Stimulated activated CD8-positive, alpha-beta memory T cell treated with anti-CD3 and anti-CD28 coated beads, Interleukin-12 subunit alpha, Interleukin-12 subunit beta, amount 100 ng/mL, for 4 hours (primary cell): ENCODE results near the gene TXNDC11.

ENCODE experiments used
- DNase-seq: peaks from one replicate; pipeline ENCODE4 v3.0.0-alpha.2; 2020; ENCODE audit warnings: low read depth

The TXNDC11 gene

DNA sequence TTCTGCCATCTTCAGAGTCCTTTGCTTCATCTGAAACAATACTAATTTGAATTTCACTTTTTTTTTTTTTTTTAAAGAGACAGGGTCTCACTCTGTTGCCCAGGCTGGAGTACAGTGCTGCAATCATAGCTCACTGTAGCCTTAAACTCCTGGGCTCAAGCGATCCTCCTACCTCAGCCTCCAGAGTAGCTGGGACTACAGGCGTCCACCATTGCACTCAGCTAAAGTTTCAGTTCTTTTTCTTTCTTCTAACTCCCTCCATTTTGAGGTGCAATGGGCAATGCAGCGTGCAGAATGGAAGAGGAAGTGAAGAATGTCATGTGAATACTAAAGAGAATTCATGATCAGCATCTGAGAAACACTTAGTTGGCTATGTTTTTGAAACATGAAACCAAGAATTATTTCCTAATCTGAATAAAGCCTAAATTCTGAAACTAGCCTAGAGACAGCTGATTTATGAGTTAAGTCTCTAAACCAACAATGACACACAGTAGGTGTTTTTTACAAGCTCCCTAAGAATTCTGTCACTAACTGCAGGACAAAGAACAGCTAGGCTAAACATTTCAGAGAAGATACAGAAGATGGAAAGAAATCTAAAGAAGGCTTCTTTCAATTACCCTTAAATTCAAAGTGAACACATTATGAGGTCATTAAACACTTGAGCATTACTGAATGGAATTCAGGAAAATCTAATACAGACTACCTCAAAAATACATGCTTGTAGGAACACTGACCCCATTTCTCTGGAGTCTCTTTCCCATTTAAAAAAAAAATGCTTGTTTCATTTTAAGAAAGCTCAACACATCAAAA, 53.4 kb downstream of the TXNDC11 start:
- no peak for DNase-seq

DNA sequence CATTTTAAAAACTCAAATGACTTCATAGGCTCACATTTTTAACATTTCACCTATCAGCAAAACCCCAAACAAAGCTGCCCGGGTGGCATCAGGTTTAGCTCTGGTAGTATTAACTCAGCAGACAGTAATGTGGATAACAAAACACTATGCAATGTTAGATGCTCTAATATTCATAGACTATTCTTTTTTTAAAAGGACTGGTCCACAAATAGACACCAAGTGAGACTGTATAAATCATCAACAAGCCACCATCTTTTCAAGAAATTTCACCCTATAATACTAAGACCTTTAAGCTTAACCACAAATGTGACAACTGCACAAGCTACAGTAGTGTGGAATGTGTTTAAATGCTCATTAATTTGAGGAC, 54.2 kb downstream of the TXNDC11 start:
- no peak for DNase-seq

DNA sequence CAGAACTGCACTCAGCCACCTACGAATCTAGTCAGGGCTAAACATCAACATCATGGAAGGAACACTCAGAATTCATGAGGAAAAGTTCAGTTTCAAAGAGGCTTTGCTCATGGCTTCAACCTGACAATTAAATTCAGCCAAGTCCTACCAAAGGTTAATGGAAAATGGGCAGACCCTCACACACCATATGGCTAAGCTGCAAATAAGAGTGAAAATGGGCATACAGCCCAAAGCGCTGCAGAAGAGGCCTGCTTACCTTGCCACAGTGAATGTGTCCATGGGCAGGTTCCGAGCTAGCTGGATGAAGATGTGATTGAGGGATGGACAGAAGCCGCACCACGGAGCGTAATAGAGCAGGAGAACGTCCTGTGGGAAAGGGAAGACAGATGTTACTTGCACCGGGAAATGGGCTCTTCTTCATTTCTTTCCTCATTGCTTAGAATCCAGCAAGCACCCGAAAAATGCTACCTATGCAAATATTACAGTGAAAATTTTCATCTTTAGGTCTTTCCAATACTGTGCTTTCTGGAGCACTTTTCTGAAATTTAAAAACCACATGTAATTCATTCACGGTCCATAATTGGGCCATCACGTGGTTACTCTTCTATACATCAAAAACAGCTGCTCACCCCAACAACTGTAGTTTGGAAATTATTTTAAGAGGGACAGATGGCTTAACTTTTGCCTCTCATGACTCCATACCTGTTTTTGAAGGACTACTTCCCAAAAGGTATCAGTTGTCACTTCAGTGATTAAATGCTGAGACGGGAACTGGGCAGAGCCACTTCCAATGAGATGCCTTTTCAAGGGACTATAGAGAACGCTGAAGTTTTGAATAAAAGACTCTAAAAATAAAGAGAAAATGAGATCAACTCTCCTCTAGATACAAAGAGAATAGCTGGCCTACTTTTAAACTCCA, 54.8 kb downstream of the TXNDC11 start:
- no peak for DNase-seq

DNA sequence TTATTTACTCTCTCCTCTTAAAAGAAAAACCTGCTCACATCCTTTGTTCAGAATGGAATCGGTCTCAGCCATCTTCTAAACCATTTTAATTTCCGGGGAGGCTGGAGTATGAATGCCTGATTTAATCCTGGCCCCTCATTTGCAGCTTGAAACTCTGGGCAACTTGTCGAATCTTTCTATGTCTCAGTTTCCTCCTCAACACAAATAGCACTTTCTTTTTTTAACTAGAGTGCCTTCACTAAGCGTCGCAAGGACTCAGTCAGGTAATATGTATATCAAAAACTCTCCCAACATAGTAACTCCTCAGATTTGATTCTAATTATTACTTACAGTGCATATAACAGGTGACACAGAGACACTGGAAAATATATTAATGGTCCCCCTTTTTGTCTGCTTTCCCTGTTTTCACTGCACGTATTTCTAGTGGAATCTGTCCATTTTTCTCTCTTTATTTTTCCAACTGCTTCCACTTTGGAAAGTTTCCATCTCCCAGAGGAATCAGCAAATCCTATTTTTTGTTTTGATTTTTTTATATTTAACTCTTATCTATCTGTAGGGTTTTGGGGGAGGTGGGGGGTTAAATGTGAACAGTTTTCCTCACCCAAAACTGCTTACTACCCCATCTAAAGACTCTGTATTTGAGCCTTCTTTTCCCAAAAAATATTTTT, 55.8 kb downstream of the TXNDC11 start:
- DNase-seq = no peak

DNA sequence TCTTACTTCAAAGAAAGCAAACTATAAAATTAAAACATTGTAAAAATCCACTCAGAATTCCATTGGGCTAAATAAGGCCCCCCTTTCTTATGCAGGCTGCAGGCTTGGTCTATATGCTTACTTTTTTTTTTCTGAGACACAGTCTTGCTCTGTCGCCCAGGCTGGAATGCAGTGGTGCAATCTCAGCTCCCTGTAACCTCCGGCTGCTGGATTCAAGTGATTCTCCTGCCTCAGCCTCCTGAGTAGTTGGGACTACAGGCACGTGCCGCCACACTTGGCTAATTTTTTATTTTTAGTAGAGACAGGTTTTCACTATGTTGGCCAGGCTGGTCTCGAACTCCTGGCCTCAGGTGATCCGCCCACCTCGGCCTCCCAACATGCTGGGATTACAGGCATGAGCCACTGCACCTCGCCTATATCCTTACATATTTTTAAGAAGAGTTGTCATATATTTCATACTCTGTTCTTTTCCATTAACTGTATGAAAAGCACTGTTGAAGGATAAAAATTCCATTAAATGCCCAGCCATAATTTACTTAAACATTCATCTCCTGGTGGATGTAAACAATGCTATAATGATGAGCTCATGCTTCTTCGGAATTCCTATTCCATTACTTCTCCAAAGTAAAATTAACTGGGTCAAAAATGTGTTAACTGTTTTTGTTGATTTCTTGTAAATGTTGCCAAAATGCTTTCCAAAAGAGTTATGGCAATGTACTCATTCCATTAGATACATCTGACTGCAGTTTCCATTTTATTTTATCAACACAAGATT, 56.6 kb downstream of the TXNDC11 start:
- DNase-seq = no peak

DNA sequence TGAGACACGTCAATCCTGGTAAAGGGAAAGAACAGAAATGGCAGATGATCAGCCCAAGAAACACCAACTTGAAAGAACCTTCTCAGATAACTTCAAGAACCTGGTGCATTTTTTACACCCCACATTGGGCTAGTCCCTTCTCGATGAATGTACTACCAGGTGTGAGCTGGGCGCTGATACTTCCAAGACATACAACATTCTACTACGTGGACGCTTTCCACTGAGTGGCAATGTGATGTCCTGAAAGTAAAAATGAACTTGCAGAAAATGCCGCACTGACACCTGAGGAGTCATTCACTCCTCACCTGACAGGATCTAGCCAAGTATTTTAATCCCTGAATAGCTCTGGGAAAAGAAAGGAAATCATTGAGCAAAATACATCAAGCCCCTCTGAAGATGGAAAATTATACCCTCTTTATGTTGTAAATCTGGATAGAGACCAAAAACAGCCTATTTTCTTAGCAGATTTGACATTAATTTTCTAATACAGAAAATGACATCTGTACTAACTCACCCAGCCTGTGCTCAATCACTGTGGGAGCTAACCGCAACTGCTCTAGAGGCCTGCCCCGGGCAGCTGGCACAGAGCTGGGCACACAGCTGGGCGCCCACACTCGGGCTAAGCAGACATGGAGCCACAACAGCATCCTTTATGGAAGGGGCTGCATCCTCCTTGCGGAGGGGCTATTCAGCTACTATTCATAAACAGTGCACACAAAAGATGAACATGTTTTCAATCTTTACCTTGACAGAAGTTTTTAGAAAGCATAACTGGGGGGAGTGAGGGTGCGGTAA, 58.2 kb downstream of the TXNDC11 start:
- no peak for DNase-seq

DNA sequence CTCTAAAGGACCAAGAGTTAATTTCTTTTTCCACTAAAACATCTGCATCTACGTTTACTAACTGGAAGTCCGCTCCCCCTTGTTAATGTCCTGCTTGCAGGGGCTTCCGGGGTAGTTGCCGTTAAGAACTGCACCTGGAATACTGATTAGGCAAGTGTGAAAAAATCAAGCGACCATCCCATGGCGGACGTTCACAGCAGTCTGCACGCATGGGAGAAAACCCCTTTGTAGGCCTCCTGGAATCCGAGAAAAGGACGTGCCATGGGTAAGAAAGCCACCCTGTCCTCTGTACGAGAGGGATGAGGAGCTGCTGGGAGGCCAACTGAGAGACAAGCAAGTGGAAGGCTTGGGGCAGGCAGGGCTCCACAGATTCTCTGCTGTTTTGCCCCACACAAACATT, 59.5 kb downstream of the TXNDC11 start:
- DNase-seq = no peak

DNA sequence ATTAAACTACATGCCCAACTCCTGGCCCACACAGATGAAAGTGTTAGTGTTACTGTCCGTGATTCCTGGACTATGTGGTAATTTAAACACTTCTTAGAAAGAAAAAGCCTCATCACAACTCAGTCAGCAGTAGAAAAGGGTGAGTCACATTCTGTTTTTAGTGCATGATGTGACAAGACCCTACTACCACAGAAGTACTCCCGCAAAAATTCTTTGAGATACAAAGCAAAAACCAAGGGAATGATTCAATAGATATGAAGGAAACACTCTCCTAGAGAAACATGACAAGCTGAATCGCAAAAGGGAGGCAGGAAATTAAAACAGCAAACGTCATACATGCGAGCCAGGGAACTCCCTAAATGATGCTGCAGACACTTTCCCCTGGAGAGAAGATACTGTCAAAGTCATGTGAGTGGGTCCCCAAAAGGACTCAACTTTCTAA, 60.0 kb downstream of the TXNDC11 start:
- no peak for DNase-seq

DNA sequence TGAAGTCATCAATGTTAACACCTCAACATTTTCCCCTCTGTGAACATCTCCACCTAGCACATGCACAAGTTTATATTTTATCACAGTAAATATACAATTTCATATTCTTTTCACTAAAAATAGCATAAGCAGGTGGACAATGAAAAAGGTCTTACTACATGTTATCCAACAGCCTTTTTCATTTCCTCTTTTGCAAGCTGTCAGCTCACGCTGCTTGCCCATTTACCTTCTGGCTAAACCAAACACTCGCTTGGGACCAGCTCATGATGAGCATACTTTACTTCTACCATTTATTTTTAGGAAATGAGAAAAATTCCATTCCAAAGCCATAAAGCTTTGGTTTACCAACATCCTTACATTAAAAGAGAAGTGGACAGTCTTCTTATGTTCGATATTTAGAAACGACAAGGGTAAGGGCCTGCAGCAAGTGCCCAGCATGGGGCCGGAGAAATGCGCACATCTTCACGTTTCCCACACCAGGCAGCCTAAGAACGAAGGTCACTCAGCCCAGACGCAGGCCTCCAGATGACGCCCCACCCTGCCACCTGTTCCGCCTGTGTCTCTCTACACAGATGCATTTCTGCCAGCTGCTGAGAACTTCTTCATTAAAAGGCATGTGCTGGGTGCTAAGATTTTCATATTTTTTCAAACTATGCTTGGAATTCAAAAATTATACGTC, 60.5 kb downstream of the TXNDC11 start:
- no peak for DNase-seq

DNA sequence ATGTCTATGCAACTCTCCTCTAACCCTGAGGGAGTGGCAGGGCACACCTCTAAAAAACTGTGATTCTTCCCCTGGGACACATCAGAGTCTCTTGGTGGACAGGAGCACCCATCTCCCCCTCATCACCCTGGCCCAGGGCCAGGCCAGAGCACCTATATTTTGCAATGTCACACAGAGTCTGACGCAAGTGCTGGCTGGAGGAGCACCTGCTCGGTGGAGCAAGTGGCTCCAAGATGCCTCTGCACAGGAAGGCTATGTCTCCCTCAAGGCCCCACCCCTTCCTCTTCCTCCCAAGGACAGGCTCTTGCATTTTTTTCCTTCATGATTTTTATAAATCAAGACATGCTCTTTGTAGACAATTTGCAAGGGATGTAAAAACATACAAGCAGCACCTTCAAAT, 61.1 kb downstream of the TXNDC11 start:
- DNase-seq = no peak

DNA sequence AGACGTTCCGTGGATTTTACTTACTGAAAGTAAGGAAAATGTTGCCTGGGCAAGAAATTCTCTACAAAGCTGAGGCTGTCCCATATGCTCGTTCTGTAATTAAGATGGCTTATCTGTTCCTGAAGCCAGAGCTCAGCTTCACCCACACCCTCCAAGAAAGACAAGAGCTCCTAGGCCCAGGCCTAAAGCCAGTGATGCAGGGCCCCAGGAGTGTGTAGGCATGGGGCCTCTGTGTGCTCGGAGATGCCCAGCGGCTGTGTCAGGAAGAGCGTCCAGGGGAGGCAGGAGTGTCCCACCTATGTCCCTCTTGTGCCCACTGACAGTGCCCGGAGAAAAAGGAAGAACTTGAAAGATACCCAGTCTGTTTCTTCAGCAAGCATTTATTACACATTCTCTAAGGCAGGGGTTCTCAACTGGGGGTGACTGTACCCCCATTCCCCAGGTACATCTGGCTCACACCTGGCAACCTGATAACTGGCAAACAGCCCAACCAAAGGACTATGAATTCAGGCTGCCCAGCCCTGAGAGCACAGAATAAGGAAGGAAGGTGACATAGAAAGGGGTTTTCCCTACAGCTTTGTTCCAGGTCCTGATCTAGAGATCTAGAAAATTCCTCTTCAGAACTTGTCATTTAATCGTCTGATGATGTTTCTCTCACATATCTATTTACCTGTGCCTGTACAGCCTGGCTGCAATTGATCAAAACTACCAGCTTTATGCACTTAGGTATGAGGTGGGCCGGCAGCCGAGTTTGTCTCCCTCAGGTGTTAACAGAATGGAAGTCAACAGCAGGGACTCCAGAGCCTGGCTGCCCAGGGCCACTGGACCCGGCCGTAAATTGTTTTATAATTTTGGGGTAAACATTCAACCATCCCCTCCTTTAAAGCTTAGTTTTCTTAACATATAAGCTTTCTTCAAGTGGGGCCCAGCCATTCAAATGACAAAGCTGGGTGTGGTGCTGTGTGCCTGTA, 62.4 kb downstream of the TXNDC11 start:
- DNase-seq = no peak

DNA sequence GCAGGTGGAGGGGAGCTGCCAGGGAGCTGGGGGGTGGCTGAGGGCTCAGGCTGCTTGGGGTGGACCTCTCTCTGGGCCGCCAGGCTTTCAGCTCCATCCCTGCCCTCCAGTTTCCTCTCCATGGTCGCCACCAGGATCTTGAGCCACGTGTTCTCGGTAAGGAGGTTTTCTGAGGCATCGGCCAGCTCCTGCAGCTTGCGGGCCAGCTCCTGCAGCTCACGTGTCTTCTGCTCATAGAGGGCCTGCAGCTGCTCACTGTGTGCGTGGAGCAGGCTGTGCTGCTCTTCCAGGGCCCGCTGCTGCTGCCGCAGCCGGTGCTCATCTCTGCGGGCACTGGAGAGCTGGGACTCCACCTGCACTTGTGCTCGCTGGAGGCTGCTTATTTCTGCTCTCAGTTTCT, 63.4 kb downstream of the TXNDC11 start:
- DNase-seq = no peak

DNA sequence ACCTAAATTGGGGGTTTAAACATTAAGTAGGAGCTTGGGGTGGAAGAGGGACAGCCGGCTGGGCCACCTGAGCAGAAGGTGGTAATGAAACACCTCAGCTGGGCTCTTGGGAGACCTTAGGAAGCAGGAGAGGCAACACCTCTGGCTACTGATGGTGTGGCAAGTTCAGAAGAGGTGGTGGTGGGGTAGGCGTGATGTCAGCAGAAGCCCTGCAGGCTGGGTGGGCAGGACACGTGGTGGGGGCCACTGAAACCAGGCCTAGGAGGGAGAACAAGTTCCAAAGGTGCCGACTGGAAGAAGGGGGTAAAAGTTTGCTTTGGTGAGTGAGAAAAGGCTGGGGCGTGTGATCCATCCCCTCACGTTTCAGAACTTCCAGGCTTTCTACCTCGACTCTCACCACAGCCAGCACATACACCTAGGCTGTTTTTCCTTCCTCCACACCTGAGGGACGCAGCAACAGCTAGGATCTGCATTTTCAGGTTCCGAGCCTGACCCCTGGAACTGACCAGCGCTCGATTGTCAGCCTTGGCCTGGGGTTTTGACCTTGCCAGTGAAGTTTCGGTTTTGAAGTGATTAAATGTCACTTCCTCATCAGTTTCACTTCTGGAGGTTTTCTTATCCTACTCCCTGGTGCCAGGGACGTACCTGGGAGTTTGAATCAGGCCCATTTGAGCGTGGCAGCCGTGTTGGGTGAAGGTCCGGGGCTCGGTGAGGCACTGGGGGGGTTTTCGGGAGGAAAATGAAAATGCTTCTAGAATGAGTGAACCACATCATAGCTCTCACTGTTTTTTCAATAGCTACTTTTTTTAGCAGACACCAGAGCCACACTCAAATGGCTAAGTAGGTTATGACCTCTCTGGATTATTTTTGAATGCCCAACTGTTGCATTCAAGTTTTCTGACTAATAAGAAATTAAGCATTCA, 64.4 kb downstream of the TXNDC11 start:
- DNase-seq = no peak

DNA sequence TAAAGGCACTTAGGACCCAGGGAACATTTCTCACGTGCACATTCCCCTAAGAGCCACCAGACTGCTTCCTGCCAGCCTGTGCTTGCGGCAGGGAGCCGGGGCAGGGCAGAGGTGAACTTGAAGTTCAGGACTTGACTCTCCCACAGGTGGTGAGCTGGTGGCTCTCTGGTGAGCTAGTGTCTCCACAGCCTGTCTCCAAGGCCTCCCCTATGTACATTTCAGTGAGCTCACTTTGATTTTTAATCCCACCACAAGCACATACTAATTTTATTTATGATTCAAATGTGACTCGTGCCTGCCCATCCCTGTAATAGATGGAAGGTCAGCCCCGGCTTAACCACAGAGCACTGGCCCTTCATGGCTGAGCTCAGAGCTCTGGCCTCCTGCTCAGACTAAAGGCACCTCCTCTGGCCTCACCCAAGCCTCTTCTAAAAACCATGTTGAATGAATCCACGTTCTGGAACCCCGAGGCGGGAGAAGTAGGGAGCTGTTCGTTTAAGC, 65.2 kb downstream of the TXNDC11 start:
- no peak for DNase-seq

DNA sequence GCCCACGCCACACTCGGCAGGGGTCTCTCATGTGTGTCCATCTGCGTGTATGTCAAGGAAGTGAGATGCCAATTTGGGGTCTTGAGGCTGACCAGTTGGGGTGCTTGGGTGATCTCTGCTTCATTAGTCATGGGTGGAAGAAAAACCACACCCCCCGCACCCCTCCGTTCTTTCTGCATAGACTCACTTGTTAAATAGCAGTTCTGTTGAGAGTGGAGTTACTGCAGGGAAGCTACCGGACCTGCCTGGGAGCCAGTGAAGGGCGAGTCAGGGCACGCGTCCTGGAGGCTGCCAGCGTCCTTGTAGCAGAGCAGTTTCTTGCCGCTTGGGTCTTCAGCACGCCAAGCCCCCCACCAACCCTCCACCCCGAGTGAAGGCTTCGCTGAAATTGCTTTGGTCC, 65.9 kb downstream of the TXNDC11 start:
- no peak for DNase-seq

DNA sequence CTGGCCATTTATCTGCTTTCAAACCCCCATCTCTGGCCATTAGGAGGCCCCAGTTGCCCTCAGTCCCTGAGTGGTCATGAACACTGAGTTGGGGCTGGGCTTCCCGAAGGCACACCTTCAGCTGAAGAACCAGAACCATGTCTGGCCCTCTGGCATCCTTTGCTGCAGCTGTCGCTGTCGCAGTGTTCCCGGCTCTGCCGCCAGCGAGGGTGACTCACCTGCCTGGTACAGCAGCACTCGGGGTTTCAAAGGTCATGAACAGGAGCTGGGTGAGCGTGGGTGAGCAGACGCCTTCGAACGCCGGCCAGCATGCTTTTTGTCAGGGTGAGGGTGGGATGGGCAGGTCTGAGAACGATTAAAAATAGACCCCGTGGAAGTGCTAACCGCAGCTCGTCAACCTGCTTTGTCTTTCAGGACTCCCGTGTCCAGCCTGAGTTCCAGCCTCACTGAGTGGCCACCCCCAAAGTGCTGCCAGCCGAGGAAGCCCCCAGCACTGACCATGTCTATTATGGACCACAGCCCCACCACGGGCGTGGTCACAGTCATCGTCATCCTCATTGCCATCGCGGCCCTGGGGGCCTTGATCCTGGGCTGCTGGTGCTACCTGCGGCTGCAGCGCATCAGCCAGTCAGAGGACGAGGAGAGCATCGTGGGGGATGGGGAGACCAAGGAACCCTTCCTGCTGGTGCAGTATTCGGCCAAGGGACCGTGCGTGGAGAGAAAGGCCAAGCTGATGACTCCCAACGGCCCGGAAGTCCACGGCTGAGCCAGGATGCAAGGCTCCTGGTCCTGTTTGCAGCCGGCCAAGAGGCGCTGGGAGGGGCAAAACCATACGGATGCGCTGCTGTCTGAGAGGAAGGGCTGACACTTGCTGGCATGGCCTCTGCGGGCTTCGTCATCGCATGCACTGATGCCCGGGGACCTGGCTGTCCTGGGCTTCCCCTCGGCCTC, 66.8 kb downstream of the TXNDC11 start:
- no peak for DNase-seq
